CD4-positive, alpha-beta T cell (primary cell): Measurements from ENCODE around the gene CPTP. TPM values are rescaled to one million over a fixed set of nuclear protein-coding genes. Genes with fewer than 3 reads are reported as not detected.

Experiments
- ATAC-seq: fragments of 200-7000 bp; cut with Tn5 transposase; one replicate; pipeline ENCODE4 v1.10.0; 2022; ENCODE audit warnings: mild to moderate bottlenecking; ENCODE audit not compliant: poor library complexity
- CTCF ChIA-PET: fragments of 350-600 bp; sonication (Branson Sonifier 250); formaldehyde crosslinking; loops from one replicate; lab custom pipeline; 2021; ENCODE audit warnings: antibody characterized with exemption, inconsistent platforms; lab: Charles Lee
- POLR2A ChIA-PET: fragments of 350-600 bp; sonication (Branson Sonifier 250); formaldehyde crosslinking; loops from one replicate; lab custom pipeline; 2021; ENCODE audit warnings: antibody characterized with exemption, inconsistent platforms; lab: Charles Lee
- DNase-seq, 14 experiments: peaks; one replicate each; pipeline ENCODE4 v3.0.0-alpha.2; 2013 to 2020; ENCODE audit warnings: mixed read lengths in 2 of 14
- H3K27ac ChIP-seq, 2 donors: one replicate each; pipeline versions ENCODE4 v1.5.1 to v1.7.0; 2013; ENCODE audit warnings: low read length in 2 of 2, low read depth in 1 of 2, mild to moderate bottlenecking in 1 of 2
- H3K27me3 ChIP-seq, 2 experiments: 1 replicate in 1 of 2; 2 replicates in 1 of 2; pipeline versions ENCODE4 v1.6.1 to v1.7.0; 2013; ENCODE audit warnings: low read length in 2 of 2, control low read depth in 1 of 2, mild to moderate bottlenecking in 1 of 2, moderate library complexity in 1 of 2; ENCODE audit not compliant: insufficient read depth in 2 of 2, control insufficient read depth in 1 of 2
- H3K36me3 ChIP-seq: one replicate; pipeline ENCODE4 v1.6.1; 2013; ENCODE audit warnings: low read length, control low read depth; ENCODE audit not compliant: insufficient read depth
- H3K4me1 ChIP-seq: one replicate; pipeline ENCODE4 v1.6.1; 2013; ENCODE audit warnings: low read length, control low read depth; ENCODE audit not compliant: insufficient read depth
- H3K4me3 ChIP-seq: one replicate; pipeline ENCODE4 v1.5.1; 2013; ENCODE audit warnings: mild to moderate bottlenecking, low read length, moderate library complexity
- H3K9me3 ChIP-seq, 2 experiments: 1 replicate in 1 of 2; 2 replicates in 1 of 2; pipeline versions ENCODE4 v1.6.1 to v1.7.0; 2013; ENCODE audit warnings: low read length in 2 of 2, mild to moderate bottlenecking in 2 of 2, control low read depth in 1 of 2, moderate library complexity in 1 of 2; ENCODE audit not compliant: control insufficient read depth in 1 of 2, insufficient read depth in 1 of 2
- H3K27ac Mint-ChIP-seq: one replicate; pipeline ENCODE4 v1.8.0; 2020; ENCODE audit warnings: mixed read lengths
- H3K27me3 Mint-ChIP-seq: one replicate; pipeline ENCODE4 v1.8.0; 2021; ENCODE audit warnings: mixed read lengths
- H3K36me3 Mint-ChIP-seq: one replicate; pipeline ENCODE4 v1.8.0; 2021; ENCODE audit warnings: low read depth, mixed read lengths
- H3K4me1 Mint-ChIP-seq: one replicate; pipeline ENCODE4 v1.8.0; 2021; ENCODE audit warnings: low read depth, mixed read lengths
- H3K4me3 Mint-ChIP-seq: one replicate; pipeline ENCODE4 v1.8.0; 2020; ENCODE audit warnings: mild to moderate bottlenecking, mixed read lengths
- H3K9me3 Mint-ChIP-seq: one replicate; pipeline ENCODE4 v1.8.0; 2020; ENCODE audit warnings: mixed read lengths
- intact Hi-C, 2 experiments: fragments of 100-400 bp; cut with DNase I in 1 of 2; cut with micrococcal nuclease in 1 of 2; formaldehyde crosslinking; loops; one replicate each; pipeline versions ENCODE4 v1.15.1 to v1.9.0; 2023 to 2025; cut with DNase I, micrococcal nuclease
- total RNA-seq, 174 experiments: library from RNA in 2 of 174; stranded (reverse) in 2 of 174; gene quantifications; one replicate each; pipeline ENCODE4 v1.2.3 and lab custom pipeline; 2021 to 2026
- TF ChIP-seq, protein P1 (sequence below): fragments of 200-600 bp; IDR thresholded peaks from one replicate; pipeline ENCODE4 v1.8.0; 2022; ENCODE audit warnings: antibody characterized with exemption, mild to moderate bottlenecking

Gene CPTP
- total RNA-seq, 2 experiments from 2014 or later: 11.6 to 12.9 TPM

DNA sequence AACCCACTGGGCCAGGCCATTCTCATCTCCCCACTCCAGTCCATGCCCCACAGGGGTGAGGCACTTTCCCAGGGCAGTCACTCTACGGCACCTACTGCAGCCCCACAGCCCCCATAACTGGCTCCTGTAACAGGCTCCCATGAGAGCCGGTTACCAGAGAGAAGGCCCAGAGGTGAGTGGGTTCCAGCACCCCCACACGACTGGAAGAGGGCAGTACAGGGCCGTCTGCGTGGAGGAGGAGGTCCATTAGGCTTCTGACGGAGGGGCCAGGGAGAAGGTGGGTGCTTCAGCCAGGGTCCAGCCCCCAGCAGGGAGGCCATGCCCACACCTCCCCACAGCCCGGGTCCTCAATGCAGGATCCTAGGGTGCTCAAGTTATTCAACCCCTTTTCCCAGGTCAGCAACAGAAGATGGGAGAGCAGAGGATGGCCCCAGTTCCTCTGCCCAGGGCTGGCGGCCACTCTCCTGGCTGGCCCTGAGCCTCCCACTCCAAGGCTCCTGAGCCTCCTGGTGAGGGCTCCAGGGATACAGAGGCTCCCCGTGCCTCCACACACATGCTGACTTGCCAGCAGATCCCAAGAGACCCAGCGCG, 18.4 kb upstream of the CPTP start:
- Mint-ChIP-seq H3K4me1 (peaks cover 25% of the 10 kb centered on the region), H3K9me3 (no peaks in the 10 kb centered on the region), H3K4me3 (peak overlapping the region; percentile 92), H3K36me3 (peaks cover 13% of the 10 kb centered on the region), H3K27me3 (no peaks in the 10 kb centered on the region), H3K27ac (peak overlapping the region; percentile 87)
- Histone ChIP-seq H3K36me3 (peaks cover 12% of the 10 kb centered on the region), H3K9me3 (no peaks in the 10 kb centered on the region), H3K27me3 (no peaks in the 10 kb centered on the region), H3K4me1 (peaks cover 46% of the 10 kb centered on the region), H3K4me3 (peak overlapping the region; percentile 70), H3K27ac (peak overlapping the region; percentile 2 to 29)
- ATAC-seq (no peak), DNase-seq (peak in 1 of 14 experiments; percentile 51)
- intact Hi-C loops: loop anchor here (5.0 to 10.0 kb wide), 4 partner anchors 69 to 271 kb away; partner anchors contain the start of genes AURKAIP1 (in 1 of the 2) and C1orf159 (in 1 of the 2)
- TF ChIP-seq, protein P1, sequence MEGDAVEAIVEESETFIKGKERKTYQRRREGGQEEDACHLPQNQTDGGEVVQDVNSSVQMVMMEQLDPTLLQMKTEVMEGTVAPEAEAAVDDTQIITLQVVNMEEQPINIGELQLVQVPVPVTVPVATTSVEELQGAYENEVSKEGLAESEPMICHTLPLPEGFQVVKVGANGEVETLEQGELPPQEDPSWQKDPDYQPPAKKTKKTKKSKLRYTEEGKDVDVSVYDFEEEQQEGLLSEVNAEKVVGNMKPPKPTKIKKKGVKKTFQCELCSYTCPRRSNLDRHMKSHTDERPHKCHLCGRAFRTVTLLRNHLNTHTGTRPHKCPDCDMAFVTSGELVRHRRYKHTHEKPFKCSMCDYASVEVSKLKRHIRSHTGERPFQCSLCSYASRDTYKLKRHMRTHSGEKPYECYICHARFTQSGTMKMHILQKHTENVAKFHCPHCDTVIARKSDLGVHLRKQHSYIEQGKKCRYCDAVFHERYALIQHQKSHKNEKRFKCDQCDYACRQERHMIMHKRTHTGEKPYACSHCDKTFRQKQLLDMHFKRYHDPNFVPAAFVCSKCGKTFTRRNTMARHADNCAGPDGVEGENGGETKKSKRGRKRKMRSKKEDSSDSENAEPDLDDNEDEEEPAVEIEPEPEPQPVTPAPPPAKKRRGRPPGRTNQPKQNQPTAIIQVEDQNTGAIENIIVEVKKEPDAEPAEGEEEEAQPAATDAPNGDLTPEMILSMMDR: no peak
- POLR2A ChIA-PET: interaction anchor here (0.6 to 1.8 kb wide), 2 partner anchors 69 to 209 kb away, joined by 4 to 5 read pairs; partner anchors contain the start of gene AURKAIP1
- CTCF ChIA-PET: interaction anchor here (1.2 to 1.4 kb wide), 2 partner anchors 184 kb away, joined by 4 read pairs; no protein-coding TSS in a partner anchor

DNA sequence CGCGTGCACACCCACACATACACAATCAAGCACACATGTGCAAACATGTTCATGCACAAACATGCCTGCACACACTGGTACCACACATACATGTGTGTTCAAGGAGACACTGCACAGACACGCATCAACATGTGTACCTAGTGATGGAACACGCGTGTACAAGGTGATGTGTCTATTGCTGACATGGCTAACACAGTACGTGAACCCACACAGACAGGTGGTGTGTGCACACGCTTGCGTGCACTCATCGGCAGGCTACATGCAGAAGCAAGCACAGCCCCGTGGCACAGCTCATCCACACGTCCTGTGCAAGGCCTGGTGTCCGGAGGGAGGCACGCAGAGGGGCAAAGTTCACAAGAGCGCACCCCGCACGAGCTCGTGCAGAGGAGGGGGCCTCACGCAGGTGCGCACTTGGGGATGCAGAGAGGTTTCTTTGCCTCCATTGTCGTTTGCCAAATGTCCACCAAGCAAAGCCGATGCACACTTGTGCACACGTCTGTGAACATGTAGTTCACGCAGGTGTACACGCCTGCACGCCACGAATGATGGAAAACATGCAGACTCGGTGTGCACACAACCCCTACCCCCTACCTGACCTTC, 17.8 kb upstream of the CPTP start:
- H3K27ac ChIP-seq: no peak overlapping the region
- H3K36me3 Mint-ChIP-seq: peaks cover 16% of the 10 kb centered on the region
- TF ChIP-seq, protein P1: no peak
- POLR2A ChIA-PET: interaction anchor here (1.8 kb wide), 1 partner anchor 69 kb away, joined by 5 read pairs; the partner anchor contains the start of gene AURKAIP1
- peaks cover 46% of the 10 kb centered on the region for H3K4me1 ChIP-seq
- no peaks in the 10 kb centered on the region for H3K27me3 Mint-ChIP-seq
- H3K4me3 Mint-ChIP-seq: peak overlapping the region; percentile 92
- peaks cover 18% of the 10 kb centered on the region for H3K36me3 ChIP-seq
- peak overlapping the region; percentile 70 for H3K4me3 ChIP-seq
- no peaks in the 10 kb centered on the region for H3K27me3 ChIP-seq
- no peak for ATAC-seq
- intact Hi-C loops: loop anchor here (5.0 to 10.0 kb wide), 4 partner anchors 68 to 272 kb away; partner anchors contain the start of genes AURKAIP1 (in 1 of the 2) and C1orf159 (in 1 of the 2)
- CTCF ChIA-PET: interaction anchor here (1.4 kb wide), 1 partner anchor 184 kb away, joined by 4 read pairs; no protein-coding TSS in a partner anchor
- peak overlapping the region; percentile 87 for H3K27ac Mint-ChIP-seq
- no peaks in the 10 kb centered on the region for H3K9me3 ChIP-seq
- H3K9me3 Mint-ChIP-seq: no peaks in the 10 kb centered on the region
- peaks cover 25% of the 10 kb centered on the region for H3K4me1 Mint-ChIP-seq
- DNase-seq: peak in 2 of 14 experiments; percentile 6 to 52

DNA sequence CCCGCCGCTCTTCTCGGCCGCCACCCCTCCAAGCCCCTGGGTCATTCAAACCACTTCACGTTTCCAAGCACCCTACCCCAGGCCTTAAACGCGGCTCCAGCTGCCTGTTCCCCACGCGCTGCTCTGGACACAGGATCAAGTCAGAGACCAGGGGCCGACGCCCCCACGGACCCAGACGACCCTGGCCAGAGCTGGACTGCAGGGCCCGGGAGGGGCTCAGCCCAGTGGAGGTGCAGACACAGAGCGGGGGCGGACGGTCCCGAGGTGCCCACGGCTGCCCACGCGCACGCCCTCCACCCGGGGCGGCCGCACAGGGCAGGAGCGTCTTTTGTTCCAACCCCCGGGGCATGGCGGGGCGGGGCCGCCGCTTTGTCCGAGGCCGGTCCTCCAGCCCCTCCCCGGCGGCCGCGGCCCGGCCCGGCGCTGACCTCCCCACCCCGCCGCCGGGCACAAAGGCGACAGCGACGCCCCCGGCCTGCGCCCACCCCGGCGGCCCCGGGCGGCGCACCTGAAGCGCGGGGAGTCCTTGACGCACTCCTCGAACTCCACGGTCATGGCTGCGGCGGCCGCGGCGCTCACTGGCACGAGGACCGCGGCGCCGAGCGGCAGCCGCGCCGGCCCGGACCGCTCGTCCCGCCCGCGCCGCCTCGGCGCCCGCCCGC, 17.2 kb upstream of the CPTP start:
- TF ChIP-seq, protein P1: no peak
- Mint-ChIP-seq H3K9me3 (no peaks in the 10 kb centered on the region), H3K36me3 (peaks cover 18% of the 10 kb centered on the region), H3K4me3 (peak overlapping the region; percentile 92), H3K4me1 (peaks cover 25% of the 10 kb centered on the region), H3K27ac (peak overlapping the region; percentile 87), H3K27me3 (no peaks in the 10 kb centered on the region)
- peaks cover 21% of the 10 kb centered on the region for H3K36me3 ChIP-seq
- peak overlapping the region; percentile 70 for H3K4me3 ChIP-seq
- no peak for DNase-seq
- CTCF ChIA-PET: interaction anchor here (1.4 kb wide), 1 partner anchor 185 kb away, joined by 4 read pairs; no protein-coding TSS in a partner anchor
- POLR2A ChIA-PET: interaction anchor here (1.8 kb wide), 1 partner anchor 68 kb away, joined by 5 read pairs; the partner anchor contains the start of gene AURKAIP1
- intact Hi-C loops: loop anchor here (5.0 to 10.0 kb wide), 4 partner anchors 67 to 273 kb away; partner anchors contain the start of genes AURKAIP1 (in 1 of the 2) and C1orf159 (in 1 of the 2)
- H3K9me3 ChIP-seq: no peaks in the 10 kb centered on the region
- peaks cover 46% of the 10 kb centered on the region for H3K4me1 ChIP-seq
- H3K27ac ChIP-seq: no peak overlapping the region
- H3K27me3 ChIP-seq: no peaks in the 10 kb centered on the region
- ATAC-seq: no peak
